Left kidney (tissue), 2 donors: ENCODE data around the gene KLHDC4. TPM values are rescaled to one million over a fixed set of nuclear protein-coding genes. Genes with fewer than 3 reads are reported as not detected.
"Not testable (repeated sequence)": the region's sequence is repeated elsewhere in the genome, so short reads cannot be mapped to it uniquely, and the experiment has no call there.

Experiments
- DNase-seq: peaks from one replicate; pipeline ENCODE4 v3.0.0-alpha.2; 2013
- polyA plus RNA-seq: library from polyadenylated mRNA; unstranded; fragments of 120-200 nt; gene quantifications from one replicate; pipeline ENCODE4 v1.2.1, GENCODE V29; 2013; ENCODE audit not compliant: insufficient read length

KLHDC4 gene
- polyA plus RNA-seq, 1 donor: 48.0 TPM

DNA sequence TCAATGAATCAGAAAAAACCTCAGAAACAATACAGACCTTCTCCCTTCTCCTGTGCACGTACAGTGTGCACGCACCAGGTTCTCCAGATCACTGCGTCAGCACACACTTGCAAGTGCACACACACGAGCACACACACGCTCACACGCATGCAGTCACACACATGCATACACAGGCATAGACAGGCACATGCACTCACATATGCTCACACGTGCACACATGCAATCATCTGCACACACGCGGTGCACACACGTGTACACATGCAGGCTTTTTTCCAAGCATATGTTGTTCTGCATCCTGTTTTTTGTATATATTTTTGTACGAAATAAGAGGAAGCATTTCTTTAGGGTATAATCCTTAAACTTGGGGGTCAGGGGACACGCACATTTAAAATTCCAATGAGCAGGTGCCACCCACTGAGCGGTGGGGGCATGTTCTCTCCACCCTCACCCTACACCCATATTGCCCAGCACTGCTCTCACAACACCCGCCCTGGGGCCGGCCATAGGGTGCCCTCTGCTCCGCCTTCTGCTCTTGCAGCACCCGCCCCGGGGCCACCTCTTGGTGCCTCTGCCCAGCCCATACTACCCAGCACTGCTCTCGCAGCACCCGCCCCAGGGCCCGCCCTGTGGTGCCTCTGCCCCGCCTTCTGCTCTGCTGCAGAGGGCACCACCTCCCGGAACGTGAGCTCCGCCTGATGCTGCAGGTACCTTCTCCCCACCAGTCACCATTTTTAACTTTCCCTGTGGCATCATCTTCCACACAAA lies 20.9 kb downstream of the KLHDC4 start:
- no peak for DNase-seq

DNA sequence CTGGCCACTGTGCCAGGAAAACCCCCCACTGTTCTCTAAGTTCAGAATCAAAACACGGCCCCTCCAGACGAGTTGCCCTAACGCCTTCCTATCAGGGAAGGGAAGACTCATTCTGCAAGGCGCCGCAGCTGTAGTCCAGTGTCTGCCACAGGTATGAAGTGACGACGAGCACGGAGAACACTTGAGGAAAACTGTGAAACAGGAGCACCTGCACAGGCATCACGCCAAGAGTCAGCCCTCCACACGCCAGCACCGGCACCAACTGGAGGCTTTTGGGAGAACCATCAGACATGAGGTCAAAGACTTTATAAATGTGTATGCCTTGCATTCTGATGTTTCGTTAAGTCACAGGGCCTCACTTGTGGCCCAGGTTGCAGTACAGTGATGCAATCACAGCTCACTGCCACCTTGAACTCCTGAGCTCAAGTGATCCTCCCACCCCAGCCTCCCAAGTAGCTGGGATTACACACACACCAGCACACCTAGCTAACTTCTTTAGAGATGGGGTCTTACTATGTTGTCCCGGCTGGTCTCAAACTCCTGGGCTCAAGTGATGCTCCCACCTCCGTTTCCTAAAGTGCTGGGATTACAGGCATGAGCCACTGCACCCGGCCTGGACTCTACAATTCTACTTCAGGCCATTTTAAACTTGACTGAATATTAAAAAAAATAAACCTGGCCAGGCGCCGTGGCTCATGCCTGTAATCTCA lies 22.9 kb downstream of the KLHDC4 start:
- no peak for DNase-seq

DNA sequence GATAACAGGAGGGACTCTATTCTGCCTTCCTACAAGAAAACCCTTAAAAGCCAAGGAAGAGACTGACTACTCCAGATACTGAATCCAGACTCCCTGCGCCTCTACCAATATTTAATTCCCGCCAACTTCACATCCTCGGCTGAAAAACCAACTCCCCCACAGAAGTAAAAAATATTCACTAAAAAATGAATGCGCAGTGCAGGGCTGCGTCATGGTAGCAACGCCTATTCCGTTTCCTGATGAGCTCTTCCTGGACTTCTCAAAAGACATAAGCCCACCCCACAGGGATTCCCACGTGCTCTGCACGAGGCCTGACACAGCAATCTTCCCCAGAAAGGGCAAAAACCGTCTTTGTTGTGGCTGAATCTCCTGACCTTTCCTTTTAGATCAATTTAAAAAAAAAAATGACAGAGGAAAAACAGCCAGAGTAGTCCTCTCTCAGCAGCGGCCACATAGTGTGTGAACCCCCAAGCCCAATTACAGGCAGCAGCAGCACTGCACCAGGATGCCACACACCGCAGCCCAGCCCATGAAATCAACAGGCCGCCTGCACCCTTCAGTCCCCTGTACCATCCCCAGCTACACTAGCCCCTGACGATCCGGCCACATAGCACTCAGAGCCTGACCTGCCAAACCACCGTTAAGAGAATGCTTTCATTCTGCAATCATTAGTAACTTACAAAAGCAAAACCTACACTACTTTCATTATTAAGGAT lies 23.9 kb downstream of the KLHDC4 start:
- DNase-seq: no peak

DNA sequence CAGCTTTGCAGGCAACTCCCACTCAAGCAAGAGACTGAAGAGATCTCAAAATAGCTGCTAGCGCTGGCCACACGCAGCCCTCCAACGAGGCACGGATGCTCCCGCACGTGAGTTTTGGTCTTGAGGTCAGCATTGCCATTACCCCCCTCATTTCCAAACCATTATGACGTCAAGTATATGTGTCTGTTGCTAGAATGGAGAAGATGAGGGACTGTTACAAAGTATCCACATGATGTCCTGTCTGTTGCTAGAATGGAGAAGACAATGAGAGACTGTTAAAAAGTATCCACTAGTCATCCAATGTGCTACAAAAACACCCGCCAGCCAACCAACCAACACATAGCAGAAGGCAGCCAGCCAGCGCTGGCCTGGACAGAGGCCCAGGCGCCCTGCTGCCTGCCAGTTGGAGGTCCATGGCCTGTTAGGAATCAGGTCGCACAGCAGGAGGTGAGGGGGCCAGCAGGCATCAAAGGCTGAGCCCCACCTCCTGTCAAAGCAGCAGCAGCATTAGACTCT lies 24.8 kb downstream of the KLHDC4 start:
- no peak for DNase-seq

DNA sequence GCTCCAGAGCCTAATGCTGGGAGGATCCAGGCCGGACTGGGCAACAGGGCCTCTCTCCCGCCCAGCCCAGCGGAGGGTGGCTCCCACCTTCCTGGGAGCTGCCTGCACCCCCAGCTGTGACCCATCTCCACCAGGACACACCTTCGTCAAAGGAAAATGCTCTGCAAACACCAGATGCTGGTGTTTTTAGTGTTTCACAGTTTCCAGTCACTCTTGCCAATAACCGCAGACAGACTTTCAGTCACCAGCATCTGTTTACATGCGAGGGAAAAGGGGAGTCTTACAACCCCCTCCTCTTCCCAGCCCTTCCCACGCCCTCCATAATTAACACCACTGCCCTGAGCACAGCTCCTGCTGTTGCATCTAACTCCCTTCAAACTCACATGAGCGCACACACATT lies 25.3 kb downstream of the KLHDC4 start:
- no peak for DNase-seq

DNA sequence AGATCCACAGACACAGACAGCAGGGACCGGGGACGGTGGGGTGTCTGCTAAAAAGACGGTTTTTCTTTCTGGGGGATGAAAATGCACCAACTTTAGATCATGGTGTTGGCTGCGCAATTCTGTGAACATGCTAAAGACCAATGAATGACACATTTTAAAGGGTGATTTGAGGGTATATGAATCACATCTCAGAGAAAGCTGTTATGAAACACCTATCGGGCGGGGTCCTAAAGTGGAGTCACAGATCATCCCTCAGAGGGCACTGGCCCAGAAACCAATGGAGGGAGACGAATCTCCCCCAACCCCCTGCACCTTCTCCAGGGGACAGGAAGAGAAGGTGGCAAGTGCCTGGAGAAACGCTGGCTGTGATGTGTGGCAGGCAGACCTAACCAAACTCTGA lies 26.0 kb downstream of the KLHDC4 start:
- DNase-seq: no peak

DNA sequence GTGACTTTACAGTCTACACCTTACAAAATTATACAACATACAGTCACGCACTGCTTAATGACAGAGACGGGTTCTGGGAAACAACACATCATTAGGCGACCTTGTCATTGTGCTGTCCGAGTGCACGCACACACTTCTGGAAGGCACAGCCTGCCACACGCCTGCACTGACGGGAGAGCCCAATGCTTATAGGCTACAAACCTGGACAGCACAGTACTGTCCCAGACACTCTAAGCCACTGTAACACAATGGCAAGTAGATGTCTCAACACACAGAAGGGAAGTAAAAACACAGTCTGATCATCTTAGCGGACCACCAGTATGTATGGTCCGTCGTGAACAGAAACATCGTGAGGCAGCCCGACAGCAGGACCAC lies 29.8 kb downstream of the KLHDC4 start:
- DNase-seq: no peak

DNA sequence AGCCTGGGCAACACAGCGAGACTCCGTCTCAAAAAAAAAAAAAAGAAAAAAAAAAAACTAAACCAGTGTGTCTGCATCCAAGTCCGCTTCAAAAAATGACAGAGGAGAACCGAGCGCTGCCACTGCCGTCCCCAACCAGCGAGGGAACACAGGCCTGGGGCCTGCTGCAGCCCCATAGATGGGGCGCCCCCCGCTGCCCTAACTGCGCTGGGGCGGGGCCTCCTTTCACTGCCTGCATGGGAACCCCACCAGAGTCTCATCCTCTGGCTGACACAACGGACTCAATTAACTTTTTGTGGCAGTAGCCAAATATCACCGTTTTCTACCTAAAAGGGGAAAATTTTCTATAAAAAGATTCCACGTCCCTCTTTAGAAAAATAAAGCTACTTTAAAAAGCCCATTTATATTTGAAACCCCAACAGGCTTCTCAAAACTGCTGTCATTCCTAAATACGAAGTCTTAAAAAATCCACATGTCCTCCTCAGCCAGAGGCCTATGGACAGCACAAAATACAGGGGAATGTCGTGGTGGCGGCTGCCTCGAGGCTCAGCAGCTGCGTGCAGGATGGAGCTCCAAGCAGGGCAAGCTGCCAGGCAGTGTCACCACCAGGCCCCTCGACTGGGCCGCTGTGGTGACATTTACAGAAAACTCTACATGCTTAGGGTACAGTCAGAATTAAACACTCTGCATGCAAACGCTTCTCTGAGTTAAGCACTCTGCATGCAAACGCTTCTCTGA lies 30.3 kb downstream of the KLHDC4 start:
- no peak for DNase-seq

DNA sequence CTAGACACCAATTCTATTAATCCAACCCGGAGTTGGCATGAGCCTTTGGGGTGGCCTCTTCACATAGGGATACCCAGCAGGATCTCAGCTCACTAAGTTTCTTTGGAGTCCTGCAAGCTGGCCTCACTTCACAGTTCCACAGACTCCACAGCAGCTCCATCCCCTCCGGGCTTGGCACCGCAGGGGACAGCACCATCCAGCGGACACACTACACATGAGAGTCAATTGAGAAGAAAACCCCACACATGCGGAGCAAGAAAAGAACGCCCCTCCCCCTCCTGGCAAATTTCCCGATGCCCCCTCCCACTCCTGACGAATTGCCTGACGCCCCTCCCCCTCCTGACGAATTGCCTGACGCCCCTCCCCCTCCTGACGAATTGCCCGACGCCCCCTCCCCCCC lies 31.1 kb downstream of the KLHDC4 start:
- DNase-seq: no peak

DNA sequence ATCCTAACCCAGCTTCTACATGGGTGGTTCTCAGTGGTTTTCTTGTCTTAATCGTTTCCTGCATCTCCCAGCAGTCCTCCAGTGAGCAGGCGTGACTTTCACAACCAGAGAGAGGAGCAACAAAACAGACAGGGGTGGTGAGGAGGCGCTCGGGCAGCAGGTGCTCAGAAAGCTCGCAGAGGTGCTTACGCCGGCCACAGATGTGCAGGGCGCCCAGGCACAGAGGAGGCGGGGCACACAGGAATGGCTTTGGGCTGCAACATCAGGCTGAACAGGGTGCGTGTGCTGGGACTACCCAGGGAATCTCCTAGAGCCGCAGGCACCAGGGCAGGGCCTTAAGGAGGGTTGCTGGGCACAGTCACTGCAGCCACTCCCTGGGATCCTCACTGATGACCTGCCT lies 32.6 kb downstream of the KLHDC4 start:
- DNase-seq: no peak

DNA sequence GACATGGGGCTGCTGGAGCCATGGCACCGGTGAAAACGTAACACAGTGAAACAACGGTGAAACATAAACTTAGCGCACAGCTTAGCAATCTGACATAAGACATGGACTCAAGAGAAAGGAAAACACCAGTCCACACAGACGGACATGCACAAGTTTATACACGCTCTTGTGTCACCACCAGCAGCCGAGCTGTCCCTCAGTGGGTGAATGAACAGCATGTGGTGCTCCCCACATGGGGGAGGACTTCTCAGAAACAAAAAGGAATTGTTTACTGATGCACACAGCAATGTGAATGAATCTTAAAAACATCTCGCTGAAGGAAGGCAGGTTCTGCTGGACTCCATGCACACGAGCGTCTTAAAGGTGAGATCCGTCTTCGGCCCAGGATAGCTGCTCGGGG lies 34.2 kb downstream of the KLHDC4 start:
- no peak for DNase-seq

DNA sequence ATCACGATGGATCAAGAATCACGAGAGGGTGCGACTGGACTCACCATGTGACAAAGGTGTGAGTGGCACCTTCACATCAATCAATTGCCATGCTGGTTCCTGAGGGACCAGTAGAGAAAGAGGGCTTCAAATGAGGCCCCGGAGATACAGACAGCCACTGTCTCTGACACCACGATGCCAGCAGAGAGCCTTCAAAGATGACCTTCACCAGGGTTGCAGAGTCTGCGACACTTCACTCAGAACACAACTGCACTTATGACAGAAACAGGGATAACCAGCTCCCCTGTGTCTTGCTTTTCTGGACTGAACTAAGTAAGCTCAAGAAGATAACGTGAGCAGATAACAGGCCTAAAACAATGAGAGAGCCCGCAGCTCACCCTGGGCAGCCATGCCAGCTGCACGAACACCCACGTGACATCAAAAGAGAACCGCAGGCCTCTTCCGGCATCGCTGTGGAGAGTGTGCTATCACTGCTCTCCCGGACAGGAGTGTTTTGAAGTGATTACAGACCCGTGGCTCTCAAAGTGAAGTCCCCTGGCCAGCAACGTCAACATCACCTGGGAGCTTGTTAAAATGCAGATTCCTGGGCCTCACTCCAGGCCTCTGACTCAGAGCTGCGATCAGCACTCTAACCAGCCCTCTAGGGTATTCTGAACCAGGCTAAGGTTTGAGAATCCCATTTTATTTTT lies 36.4 kb downstream of the KLHDC4 start:
- no peak for DNase-seq

DNA sequence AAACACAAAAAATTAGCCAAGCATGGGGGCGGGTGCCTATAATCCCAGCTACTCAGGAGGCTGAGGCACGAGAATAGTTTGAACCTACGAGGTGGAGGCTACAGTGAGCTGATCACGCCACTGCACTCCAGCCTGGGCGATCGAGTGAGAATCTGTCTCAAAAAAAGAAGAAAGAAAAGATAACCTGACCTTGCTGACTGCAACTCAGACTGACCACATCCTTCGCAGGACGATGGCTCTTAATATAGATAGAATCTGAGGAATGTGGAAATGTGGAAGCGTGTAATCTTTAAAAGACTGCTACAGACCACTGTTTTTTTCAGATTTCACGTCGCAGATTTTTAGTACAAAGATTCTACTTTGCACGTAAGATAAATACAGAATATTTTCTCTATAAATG lies 37.8 kb downstream of the KLHDC4 start:
- no peak for DNase-seq

DNA sequence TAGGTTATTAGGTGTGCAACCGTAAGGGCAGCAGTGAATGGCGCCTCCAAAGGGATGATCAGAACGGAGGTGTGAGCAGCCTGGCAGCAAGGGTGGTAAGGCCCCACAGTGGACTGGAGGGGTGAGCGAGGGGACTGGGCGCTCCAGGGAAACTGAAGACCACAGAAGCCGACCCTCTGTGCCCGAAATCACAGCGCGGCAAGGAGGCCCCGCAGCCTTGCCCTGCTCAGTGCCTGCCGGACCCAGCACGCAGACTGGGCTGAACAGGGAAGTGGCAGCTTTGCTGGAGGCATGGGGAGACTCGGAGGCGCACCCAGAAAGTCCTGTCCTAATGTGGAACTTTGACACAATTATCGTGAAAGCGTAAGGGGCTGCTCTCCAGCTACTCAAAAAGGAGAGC lies 38.4 kb downstream of the KLHDC4 start:
- no peak for DNase-seq

DNA sequence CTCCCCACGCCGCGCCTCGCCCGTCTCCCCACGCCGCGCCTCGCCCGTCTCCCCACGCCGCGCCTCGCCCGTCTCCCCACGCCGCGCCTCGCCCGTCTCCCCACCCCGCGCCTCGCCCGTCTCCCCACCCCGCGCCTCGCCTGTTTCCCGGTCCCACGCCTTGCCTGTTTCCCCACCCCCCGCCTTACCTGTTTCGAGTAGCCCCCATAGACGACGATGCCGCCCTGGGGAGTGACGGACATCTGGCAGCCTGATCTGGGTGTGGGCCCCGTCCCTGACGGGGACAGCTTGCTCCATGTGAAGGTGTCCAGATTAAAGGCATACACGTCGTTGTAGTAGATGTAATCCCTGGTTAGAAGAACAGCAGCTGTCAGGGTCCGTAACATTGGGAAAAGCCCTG lies 39.2 kb downstream of the KLHDC4 start:
- not testable (repeated sequence) for DNase-seq

DNA sequence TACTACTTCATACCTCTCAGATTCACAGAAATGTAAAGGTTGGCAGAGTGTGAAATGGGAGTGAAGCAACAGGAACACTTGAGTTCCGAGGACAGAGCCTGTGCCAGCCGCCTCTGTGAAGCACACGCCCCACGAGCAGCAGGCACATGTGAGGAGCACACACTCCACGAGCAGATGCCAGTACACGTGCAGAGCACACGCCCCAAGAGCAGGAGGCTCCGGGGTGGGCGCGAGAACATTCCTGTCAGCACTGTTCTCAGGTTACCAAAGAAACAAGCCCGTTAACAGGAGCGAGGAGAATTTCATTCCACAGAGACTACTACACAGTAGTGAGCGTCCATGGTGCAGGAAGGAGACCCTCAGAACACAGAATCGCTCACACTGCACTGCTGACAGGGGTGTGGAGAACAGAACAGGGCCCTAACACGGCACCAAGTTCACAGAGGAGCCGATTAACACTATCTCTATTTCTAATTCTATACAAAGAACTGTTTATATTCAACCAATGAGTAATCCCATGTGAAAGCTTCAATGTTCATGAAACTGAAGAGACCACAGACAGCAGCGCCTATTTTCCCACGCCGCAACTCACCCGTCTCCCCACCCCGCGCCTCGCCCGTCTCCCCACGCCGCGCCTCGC lies 40.1 kb downstream of the KLHDC4 start:
- DNase-seq: no peak

DNA sequence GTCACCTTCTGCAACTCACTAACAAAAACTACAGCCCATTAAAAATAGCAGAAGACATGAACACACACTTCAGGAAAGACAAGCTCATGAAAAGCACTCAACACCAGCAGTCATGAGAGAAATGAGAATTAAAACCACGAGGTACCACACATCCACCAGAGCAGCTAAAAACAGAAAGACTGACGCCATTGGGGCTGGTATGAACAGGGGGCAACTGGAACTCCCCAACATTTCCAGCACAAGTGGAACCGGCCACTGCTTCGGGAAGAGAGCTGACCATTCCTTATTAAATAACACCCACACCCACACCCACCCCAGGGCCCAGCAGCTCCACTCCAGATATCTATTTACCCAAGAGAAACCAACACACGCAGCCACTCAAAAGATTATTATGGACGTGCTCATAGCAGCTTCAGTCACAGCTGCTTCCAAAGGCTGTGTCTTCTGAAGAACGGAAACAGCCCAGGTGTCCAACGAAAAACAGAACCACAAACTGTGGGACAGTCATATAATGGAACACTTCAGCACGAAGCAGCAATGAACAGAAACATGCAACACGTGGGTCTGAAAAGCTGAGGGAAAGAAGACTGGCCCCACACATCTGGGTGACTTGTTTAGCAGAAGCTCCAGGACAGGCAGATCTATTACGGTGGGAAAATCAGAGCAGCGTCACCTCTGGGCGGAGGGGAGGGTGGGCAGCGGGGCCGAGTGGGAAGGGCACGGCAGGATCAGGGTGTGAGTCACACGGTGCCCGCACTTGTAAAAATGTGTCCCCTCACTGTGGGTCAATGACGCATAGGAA lies 41.1 kb downstream of the KLHDC4 start:
- no peak for DNase-seq

DNA sequence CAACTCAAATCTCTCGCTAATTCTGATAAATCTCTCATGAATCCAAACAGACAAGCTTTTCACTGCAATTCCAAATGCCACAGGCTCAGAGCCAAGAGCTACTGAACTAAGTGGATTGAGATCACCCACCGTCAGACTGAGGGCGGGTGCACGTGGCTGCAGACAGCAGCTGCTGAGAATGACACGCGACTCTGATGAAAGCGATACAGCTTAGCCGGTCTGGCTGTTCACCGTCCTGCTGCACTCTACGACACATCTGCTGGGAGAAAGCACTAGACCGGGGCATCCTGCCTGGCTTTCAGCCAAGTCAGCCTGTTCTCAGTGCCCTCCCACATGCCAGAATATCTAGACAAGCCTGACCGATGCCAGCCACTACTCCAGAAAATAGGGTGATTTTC lies 42.6 kb downstream of the KLHDC4 start:
- DNase-seq: peak; percentile 90

DNA sequence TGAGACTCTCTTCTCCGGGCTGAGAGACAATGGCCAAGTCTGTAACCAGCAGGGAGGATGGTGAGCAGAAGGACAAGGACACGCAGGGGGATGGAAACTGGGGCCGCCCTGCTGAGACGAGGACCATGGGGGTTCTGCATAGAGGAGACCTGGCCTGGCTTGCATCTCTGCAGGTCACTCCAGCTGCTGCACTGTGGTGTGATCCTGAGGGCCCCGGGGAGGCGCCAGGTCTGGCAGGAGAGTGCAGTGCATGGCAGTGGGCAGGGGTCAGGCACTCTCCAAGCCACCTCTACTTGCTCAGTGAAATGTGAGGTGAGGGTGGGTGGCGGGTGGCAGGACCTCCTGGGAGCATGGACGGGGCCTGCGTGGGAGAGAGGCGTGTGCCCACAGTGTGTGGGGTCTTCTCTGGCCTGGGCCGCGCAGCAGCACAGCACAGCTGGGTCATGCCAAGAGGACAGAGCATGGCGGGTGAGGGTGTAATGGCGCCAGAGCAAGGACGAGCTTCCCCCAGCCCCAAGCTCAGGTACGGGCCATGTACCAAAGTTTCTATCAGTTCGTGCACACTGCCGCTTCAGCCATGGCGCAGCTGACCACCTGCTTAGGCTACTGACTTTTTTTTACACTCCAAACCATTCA lies 43.1 kb downstream of the KLHDC4 start:
- DNase-seq: no peak
